22Rv1 (cell line): ENCODE results near the gene WASL.

ENCODE experiments used
- CTCF ChIP-seq: fragments of 450-650 bp; IDR thresholded peaks from 2 replicates; pipeline ENCODE4 v1.5.1; 2017; ENCODE audit warnings: mild to moderate bottlenecking
- ZFX ChIP-seq: fragments of 450-650 bp; IDR thresholded peaks from 2 replicates; pipeline ENCODE4 v1.6.1; 2017; ENCODE audit warnings: antibody characterized with exemption, borderline replicate concordance

- TF ChIP-seq CTCF (no peak), ZFX (no peak)
Observed at GRCh38 chr7:123792547-123792946, 43.7 kb upstream of the WASL start.
